Middle frontal gyrus (tissue), 1 donor: ENCODE results near the gene RPS18.
"Not testable (repeated sequence)": the region's sequence is repeated elsewhere in the genome, so short reads cannot be mapped to it uniquely, and the experiment has no call there.

Source experiments
- DNase-seq: peaks from one replicate; pipeline ENCODE4 v3.0.0-alpha.2; 2015; ENCODE audit warnings: low spot score; ENCODE audit errors: extremely low spot score

The RPS18 gene

GRCh38 chr6:33272275-33273128 lies 627 bp downstream of the RPS18 start:
- DNase-seq, result no peak

DNA sequence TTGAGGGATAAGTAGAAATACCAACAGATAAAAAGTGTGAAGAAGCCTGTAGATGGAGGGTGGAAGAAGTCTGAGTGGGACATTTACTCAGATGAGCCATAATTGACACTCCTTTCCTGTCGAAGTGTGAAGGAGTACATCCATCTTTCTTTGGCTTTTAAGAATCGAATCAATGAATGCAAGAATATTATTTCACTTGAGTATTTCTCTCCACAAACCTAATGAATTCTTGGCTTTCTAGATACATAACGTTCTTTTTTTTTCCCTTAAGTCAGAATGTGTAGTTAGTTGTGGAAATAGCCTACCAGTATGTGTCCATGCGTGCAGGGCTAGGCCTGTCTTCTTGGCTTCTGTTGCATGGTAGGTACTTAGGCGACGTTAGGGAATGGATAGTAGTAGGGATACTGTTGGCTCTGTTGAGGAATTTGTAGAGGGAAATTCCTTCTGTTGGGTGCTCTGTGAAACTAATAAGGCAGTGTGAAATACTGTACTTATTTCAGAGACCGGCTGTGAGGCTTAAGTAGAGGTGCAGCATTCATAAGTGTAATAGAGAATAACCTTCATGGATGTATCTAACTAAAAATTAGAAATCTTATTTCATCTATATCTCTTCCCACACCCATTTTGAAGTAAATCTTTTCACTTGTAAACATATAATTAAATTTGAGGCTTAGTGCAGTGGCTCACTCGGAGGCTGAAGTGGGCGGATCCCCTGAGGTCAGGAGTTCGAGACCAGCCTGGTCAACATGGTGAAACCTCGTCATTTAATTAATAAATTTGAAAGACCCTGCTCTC lies 1.5 kb downstream of the RPS18 start:
- no peak for DNase-seq

DNA sequence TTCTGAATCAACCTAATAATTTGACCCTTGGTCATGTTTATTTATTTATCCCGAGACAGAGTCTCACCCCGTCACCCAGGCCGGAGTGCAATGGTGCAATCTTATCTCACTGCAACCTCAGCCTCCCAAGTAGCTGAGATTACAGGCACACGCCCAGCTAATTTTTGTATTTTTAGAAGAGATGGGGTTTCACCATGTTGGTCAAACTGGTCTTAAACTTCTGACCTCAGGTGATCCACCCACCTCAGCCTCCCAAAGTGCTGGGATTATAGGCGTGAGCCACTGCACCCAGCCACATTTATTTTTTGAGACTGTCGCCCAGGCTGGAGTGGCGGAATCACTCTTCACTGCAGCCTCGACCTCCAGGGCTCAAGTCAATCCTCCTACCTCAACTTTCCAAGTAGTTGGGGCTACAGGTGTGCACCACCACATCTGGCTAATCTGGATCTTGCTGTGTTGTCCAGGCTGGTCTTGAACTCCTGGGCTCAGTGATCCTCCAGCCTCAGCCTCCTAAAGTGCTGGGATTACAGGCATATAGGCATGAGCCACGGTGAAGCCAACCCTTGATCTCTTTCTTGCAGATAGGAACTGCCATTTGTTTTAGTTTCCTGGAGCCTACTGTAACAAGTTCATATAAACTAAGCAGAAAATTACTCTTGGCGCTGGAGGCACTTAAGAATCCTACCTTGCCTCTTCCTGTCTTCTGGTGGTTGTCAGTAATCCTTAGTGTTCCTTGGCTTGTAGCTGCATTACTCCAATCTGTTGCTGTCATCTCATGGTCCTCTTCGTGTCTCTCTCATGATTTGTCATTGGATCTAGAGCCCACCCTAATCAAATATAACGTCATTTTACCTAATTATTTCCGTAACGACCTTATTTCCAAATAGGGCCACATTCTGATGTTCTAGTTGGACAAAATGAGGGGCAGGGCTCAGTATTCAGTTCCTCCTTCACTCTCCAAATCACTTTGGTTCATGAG lies 2.3 kb downstream of the RPS18 start:
- no peak for DNase-seq

DNA sequence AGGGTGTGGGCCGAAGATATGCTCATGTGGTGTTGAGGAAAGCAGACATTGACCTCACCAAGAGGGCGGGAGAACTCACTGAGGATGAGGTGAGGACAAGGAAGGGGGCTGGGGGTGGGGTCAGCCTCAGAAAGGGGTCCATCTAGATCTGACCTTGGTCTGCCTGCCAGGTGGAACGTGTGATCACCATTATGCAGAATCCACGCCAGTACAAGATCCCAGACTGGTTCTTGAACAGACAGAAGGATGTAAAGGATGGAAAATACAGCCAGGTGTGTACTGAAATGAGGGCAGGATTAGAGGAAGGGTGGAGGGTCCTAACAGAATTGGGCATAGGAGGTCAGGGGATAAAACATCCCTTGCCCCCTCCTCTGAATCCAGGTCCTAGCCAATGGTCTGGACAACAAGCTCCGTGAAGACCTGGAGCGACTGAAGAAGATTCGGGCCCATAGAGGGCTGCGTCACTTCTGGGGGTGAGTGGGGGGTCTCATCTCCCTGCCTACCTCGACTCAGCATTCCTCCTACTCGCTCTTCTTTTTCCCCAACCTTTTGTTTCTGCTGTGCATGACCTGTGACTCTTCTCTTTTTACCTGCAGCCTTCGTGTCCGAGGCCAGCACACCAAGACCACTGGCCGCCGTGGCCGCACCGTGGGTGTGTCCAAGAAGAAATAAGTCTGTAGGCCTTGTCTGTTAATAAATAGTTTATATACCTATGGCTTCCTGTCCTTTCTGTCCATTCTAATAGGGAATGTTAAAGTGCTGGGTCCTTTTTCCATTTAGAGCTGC lies 4.1 kb downstream of the RPS18 start:
- not testable (repeated sequence) for DNase-seq

GRCh38 chr6:33276581-33276863 lies 4.6 kb downstream of the RPS18 start:
- DNase-seq, result no peak

DNA sequence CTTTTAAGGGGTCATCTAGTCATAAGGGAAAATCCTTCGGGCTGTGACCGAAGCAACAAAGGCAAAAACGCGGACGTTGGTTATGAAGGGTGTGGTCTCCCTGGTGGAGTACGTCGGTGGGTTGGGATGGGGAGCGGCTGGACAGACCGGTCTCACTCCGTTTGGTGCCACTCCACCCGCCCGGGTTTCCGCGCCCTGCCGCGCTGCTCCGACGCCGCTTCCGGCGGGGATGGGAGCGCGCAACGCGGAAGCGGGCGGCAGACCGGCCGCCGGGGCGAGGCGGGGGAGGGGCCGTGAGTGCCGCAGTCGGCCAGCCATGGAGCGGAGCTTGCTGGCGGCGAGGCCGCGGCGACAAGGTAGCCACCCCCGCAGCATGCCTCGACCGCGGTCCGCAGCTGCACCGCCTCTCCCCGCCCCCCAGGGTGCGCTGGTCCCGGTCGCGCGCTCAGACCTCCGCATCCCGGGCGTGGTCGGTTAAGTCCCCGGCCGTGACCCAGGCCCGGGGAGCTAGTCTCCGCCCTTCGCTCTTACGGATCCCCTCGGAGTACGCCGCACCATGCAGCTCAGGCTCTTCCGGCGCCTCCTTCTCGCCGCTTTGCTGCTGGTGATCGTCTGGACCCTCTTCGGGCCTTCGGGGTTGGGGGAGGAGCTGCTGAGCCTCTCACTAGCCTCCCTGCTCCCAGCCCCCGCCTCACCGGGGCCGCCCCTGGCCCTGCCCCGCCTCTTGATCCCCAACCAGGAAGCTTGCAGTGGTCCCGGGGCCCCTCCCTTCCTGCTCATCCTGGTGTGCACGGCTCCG lies 5.2 kb downstream of the RPS18 start, which contains the start of gene B3GALT4:
Gene B3GALT4 (plus strand): TSS at position 260 of the 799 bp plus-strand sequence. CDS start 297 bp downstream, at position 557.
- DNase-seq, result peak; percentile 6

DNA sequence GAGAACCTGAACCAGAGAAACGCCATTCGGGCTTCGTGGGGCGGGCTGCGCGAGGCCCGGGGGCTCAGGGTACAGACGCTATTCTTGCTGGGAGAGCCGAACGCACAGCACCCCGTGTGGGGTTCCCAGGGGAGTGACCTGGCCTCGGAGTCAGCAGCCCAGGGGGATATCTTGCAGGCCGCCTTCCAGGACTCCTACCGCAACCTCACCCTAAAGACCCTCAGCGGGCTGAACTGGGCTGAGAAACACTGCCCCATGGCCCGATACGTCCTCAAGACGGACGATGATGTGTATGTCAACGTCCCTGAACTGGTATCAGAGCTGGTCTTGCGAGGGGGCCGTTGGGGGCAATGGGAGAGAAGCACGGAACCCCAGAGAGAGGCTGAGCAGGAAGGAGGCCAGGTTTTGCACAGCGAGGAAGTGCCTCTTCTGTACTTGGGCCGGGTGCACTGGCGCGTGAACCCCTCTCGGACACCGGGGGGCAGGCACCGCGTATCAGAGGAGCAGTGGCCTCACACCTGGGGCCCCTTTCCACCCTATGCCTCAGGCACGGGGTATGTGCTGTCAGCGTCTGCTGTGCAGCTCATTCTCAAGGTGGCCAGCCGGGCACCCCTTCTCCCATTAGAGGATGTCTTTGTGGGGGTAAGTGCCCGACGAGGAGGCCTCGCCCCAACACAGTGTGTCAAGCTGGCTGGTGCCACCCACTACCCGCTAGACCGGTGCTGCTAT lies 6.0 kb downstream of the RPS18 start:
- DNase-seq, result no peak

DNA sequence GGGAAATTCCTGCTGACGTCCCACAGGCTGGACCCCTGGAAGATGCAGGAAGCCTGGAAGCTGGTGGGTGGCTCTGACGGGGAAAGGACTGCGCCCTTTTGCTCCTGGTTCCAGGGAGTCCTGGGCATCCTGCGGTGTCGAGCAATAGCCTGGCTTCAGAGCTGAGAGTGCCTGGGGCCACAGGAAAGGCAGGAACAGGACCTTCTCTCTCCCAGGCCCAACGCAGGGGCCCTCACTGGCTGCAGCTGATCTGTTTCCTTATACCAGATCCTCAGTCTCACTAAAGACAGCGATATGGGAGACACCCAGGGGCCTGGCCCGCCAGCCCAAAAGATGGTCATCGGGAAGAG lies 6.5 kb downstream of the RPS18 start:
- DNase-seq, result no peak

GRCh38 chr6:33278810-33279209 lies 6.9 kb downstream of the RPS18 start:
- no peak for DNase-seq

- DNase-seq, result no peak
These were observed 7.4 kb downstream of the RPS18 start for GRCh38 chr6:33279257-33279695.

GRCh38 chr6:33279971-33280511 lies 8.2 kb downstream of the RPS18 start:
- no peak for DNase-seq

- no peak for DNase-seq
These were observed 8.7 kb downstream of the RPS18 start for GRCh38 chr6:33280539-33280938.

DNA sequence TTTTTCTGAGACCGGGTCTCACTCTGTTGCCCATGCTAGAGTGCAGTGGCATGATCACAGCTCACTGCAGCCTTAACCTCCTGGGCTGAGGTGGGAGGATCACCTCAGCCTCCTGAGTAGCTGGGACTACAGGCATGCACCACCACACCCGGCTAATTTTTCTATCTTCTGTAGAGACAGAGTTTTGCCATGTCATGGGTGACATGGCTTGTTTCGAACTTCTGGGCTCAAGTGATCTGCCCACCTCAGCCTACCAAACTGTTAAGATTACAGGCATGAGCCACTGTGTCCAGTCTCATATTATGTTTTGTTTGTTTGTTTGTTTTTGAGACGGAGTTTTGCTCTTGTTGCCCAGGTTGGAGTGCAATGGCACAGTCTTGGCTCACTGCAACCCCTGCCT lies 13.3 kb downstream of the RPS18 start:
- not testable (repeated sequence) for DNase-seq

DNA sequence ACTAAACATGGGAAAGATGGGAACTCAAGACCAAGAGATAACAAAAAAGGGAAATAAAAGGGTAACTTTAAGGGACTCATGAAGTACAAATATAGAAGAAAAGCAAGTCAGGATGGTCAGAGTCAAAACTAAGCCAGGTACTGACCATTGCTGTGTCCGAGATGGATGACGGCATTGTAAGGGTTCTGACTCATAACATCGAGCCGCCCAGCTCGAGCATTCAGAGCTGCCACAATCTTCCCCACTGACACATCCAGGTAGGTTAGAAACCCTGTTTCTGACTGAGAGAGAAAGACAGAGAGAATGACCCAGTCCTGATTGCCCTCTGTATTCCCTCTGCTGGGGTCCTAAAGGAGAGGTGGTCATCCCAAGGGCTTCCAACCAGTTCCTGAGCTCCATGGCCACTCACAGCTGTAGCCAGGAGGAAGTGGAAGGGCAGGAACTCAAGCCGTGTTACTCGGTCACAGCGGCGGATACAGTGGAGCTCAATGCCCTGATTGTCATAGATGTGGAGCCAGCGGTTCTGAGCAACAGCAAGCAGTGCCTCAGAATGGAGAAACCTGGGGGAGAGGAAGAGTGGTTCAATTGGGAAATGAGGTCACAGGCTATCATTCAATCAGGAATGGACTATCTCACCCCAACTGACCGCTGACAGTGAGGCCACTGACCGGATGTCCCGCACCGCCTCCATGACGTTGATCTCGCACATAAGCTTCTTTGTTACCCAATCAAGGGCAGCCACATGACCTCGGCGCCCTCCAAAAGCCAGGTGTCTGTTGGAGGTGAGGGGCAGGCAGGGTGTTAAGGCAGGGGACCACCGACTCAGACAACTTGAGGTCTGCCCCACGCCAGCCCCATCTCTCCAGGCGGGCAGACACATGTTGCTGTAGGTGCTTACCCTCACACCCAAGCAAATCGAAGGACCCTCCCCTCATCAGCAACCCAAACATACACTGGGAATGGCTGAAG lies 15.4 kb downstream of the RPS18 start:
- no peak for DNase-seq

DNA sequence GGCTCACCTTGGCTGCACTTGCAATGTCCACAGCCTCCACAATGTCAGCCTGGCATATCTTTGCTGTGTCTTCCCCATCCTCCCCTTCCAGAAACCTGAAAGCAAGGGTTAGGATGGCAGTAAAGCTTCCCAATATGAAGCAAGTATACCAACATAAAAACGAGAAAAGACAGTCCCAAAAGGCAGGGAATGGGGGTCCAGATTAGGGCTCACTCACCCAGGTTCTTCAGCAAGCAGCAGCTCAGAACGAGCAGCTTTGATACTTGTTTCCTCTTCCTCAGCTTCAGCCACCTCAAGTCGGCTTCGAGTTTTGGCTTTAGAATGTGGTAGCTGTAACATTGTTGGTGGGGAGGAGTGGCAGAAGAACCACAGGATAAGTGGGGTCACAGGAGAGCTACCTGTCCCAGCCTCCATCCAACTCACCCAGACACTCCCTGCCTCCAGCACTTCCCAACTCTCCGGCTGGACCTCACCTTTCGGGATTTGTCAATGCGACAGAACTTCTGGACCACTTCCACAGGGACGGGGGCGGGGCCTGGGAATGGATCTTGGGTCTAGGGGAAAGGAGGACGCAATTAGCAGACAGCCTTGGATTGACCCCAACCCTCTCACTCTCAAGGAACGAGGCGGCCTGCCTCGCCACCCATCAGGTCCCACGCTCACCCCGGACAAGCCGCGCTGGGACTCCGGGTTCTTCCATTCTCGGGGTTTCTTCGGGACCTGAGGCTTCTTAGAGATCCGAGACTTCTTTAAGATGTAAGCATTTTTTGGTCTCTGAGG lies 16.5 kb downstream of the RPS18 start:
- DNase-seq, result no peak

- DNase-seq, result peak; percentile 93
These were observed 17.3 kb downstream of the RPS18 start, which contains the start of the genes PFDN6 and WDR46 for GRCh38 chr6:33288921-33289783. TSS of gene PFDN6 (plus strand) at chr6:33289601. CDS start at chr6:33289857, 256 bp downstream. TSS of gene WDR46 (minus strand) at chr6:33289239. CDS start at chr6:33289170, 69 bp downstream.
